ENCODE data around the gene THSD4.

- TF ChIP-seq CTCF (conservative IDR thresholded peaks at IDR 0.05; ENCODE audit: low read length) (no peak), EZH2phosphoT487 (IDR thresholded peaks at IDR 0.05; ENCODE audit: borderline replicate concordance, low read depth, low read length) (no peak)
These were observed 368.8 kb downstream of the THSD4 start for GRCh38 chr15:71484080-71484479.
